Fibroblast of lung (primary cell): ENCODE measurements around the gene TSSC4. TPM values are rescaled to one million over a fixed set of nuclear protein-coding genes. Genes with fewer than 3 reads are reported as not detected.

ENCODE experiments used
- DNase-seq, 2 donors: peaks; one replicate each; pipeline versions ENCODE4 v3.0.0 to v3.0.0-alpha.2; 2010; ENCODE audit warnings: low read depth in 2 of 2
- H2AFZ ChIP-seq: 2 replicates; pipeline ENCODE4 v1.5.1; 2012; ENCODE audit warnings: low read length, control low read depth, inconsistent platforms
- H3K27ac ChIP-seq: 2 replicates; pipeline ENCODE4 v1.5.1; 2011; ENCODE audit warnings: low read length, control low read depth; ENCODE audit not compliant: insufficient read depth
- H3K27me3 ChIP-seq: 2 replicates; pipeline ENCODE4 v1.5.1; 2011; ENCODE audit warnings: mild to moderate bottlenecking, low read length; ENCODE audit not compliant: control insufficient read depth, insufficient read depth
- H3K36me3 ChIP-seq: 2 replicates; pipeline ENCODE4 v1.5.1; 2011; ENCODE audit warnings: low read length; ENCODE audit not compliant: control insufficient read depth, insufficient read depth
- H3K4me1 ChIP-seq: 2 replicates; pipeline ENCODE4 v1.5.1; 2011; ENCODE audit warnings: low read length; ENCODE audit not compliant: control insufficient read depth, insufficient read depth; ENCODE audit errors: extremely low read depth
- H3K4me2 ChIP-seq: 2 replicates; pipeline ENCODE4 v1.5.1; 2011; ENCODE audit warnings: low read length, control low read depth; ENCODE audit not compliant: insufficient read depth; ENCODE audit errors: extremely low read depth
- H3K4me3 ChIP-seq, 4 experiments: fragments of 200-600 bp in 1 of 4; sonication (generic) in 1 of 4; replicated peaks in 1 of 4; 2 replicates each; pipeline ENCODE4 v1.5.1; 2011 to 2016; ENCODE audit warnings: low read length in 4 of 4, low read depth in 3 of 4, mild to moderate bottlenecking in 3 of 4, control low read depth in 2 of 4, inconsistent platforms in 1 of 4, mixed read lengths in 1 of 4; ENCODE audit not compliant: insufficient read depth in 1 of 4; ENCODE audit errors: control extremely low read depth in 1 of 4
- H3K79me2 ChIP-seq: 2 replicates; pipeline ENCODE4 v1.5.1; 2012; ENCODE audit warnings: mild to moderate bottlenecking, low read length, inconsistent platforms; ENCODE audit not compliant: control insufficient read depth, insufficient read depth
- H3K9ac ChIP-seq: 2 replicates; pipeline ENCODE4 v1.5.1; 2011; ENCODE audit warnings: mild to moderate bottlenecking, low read length, control low read depth; ENCODE audit not compliant: insufficient read depth
- H3K9me3 ChIP-seq: 2 replicates; pipeline ENCODE4 v1.5.1; 2012; ENCODE audit warnings: low read depth, low read length; ENCODE audit not compliant: control insufficient read depth, insufficient read depth
- H4K20me1 ChIP-seq: 2 replicates; pipeline ENCODE4 v1.5.1; 2011; ENCODE audit warnings: low read length; ENCODE audit not compliant: control insufficient read depth, insufficient read depth; ENCODE audit errors: extremely low read depth
- EZH2 ChIP-seq: IDR thresholded peaks from 2 replicates; pipeline ENCODE4 v1.5.1; 2012; ENCODE audit warnings: low read length, control low read depth, mild to moderate bottlenecking; ENCODE audit errors: missing control alignments
- polyA plus RNA-seq, 2 donors: library from polyadenylated mRNA; depleted of rRNA in 1 of 2; stranded (reverse) in 1 of 2; unstranded in 1 of 2; fragments of >200 nt; gene quantifications; 2 replicates each; pipeline ENCODE4 v1.2.1, GENCODE V29; 2011 to 2012; ENCODE audit warnings: missing spikeins in 1 of 2
- total RNA-seq: library from RNA; depleted of rRNA; stranded (reverse); fragments of >200 nt; gene quantifications from 2 replicates; pipeline ENCODE4 v1.2.1, GENCODE V29; 2014
- TF ChIP-seq, protein P1 (sequence below), 2 donors: IDR thresholded peaks in 1 of 2; conservative IDR thresholded peaks in 1 of 2; 1 replicate in 1 of 2; 2 replicates in 1 of 2; pipeline ENCODE4 v1.5.1; 2011 to 2012; ENCODE audit warnings: low read length in 2 of 2, control low read depth in 1 of 2, inconsistent platforms in 1 of 2, low read depth in 1 of 2, mild to moderate bottlenecking in 1 of 2

TSSC4 gene
- total and polyA plus RNA-seq, 2 donors (not counting 1 experiment from before 2014, with no cell fraction given) = 8.8 to 48.7 TPM

DNA sequence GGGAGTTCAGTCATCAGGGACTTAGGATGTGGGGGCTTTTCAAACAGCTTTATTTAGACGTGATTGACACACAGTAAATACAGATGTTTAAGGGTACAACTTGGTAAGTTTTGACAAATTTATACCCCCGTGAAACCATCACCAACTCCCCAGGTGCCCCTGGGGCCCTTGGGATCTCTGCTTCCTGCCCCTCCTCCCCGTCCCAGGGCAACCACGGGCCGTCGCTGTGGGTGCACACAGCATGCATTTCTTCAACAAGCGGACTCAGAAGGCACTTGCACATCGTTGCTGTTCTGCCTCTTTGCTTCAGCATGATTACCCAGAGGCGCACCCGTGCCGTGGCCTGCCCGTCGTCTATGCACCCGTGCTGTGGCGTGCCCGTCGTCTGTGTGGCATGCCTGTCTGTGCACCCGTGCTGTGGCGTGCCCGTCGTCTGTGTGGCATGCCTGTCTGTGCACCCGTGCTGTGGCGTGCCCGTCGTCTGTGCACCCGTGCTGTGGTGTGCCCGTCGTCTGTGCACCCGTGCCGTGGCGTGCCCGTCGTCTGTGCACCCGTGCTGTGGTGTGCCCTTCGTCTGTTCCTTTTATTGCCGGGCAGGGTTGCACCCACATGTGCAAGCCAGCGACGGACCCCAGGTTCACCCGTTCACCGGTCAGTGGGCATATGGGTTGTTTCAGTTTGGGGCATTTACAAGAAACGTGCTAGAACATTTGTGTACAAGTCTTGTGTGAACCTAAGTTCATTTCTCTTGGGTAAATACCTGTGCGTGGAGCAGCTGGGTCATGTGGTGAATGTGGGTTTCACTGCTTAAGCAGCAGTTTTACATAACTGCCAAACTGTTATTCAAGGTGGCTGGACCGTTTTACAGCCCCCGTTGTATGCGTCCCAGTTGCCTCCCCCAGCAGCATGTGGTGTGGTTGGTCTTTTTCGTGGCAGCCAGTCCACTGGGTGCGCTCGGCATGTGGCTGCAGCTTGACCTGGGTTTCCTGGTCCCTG, 15.1 kb upstream of the TSSC4 start:
- DNase-seq = no peak
- H2AFZ ChIP-seq = no peak overlapping the region
- H3K4me1 ChIP-seq = peaks cover 73% of the 10 kb centered on the region
- H3K27me3 ChIP-seq = no peaks in the 10 kb centered on the region
- TF ChIP-seq EZH2 = no peak
- TF ChIP-seq, protein P1, sequence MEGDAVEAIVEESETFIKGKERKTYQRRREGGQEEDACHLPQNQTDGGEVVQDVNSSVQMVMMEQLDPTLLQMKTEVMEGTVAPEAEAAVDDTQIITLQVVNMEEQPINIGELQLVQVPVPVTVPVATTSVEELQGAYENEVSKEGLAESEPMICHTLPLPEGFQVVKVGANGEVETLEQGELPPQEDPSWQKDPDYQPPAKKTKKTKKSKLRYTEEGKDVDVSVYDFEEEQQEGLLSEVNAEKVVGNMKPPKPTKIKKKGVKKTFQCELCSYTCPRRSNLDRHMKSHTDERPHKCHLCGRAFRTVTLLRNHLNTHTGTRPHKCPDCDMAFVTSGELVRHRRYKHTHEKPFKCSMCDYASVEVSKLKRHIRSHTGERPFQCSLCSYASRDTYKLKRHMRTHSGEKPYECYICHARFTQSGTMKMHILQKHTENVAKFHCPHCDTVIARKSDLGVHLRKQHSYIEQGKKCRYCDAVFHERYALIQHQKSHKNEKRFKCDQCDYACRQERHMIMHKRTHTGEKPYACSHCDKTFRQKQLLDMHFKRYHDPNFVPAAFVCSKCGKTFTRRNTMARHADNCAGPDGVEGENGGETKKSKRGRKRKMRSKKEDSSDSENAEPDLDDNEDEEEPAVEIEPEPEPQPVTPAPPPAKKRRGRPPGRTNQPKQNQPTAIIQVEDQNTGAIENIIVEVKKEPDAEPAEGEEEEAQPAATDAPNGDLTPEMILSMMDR (conservative IDR thresholded peaks at IDR 0.05 in 1 of 2, IDR thresholded peaks at IDR 0.05 in 1 of 2; ENCODE audit: low read depth in 1 of 2, low read length in 2 of 2) = no peak
- H3K79me2 ChIP-seq = peaks cover 97% of the 10 kb centered on the region
- no peak overlapping the region for H3K9ac ChIP-seq
- peaks cover 5% of the 10 kb centered on the region for H4K20me1 ChIP-seq
- peak overlapping the region; percentile 33 for H3K4me2 ChIP-seq
- H3K36me3 ChIP-seq = peaks cover 23% of the 10 kb centered on the region
- H3K27ac ChIP-seq = no peak overlapping the region
- H3K9me3 ChIP-seq = no peaks in the 10 kb centered on the region
- no peak overlapping the region for H3K4me3 ChIP-seq

DNA sequence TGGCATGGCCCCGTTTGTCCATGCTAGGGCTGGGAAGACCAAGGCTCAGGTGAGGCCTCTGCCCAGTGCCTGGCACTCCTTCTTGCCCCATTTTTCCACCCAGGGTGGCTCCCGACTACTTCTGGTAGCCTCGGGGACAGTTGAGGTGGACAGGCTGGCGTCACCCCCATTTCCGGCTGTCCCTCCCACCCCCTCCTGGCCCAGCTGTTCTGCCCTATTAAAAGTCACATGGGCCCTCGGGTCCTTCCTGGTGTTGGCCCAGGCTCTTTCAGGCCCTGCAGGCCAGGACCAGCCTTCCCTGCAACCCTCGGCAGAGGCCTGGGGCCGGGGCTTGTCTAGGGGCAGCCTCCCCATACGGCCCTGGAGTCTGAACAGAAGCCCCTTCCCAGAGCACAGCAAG, 14.0 kb upstream of the TSSC4 start:
- peaks cover 24% of the 10 kb centered on the region for H3K36me3 ChIP-seq
- H2AFZ ChIP-seq = no peak overlapping the region
- no peaks in the 10 kb centered on the region for H4K20me1 ChIP-seq
- H3K4me3 ChIP-seq = no peak overlapping the region
- H3K9me3 ChIP-seq = no peaks in the 10 kb centered on the region
- H3K4me1 ChIP-seq = peaks cover 63% of the 10 kb centered on the region
- peak overlapping the region; percentile 52 for H3K9ac ChIP-seq
- no peaks in the 10 kb centered on the region for H3K27me3 ChIP-seq
- peak overlapping the region; percentile 82 for H3K27ac ChIP-seq
- TF ChIP-seq, protein P1 (conservative IDR thresholded peaks at IDR 0.05 in 1 of 2, IDR thresholded peaks at IDR 0.05 in 1 of 2; ENCODE audit: low read depth in 1 of 2, low read length in 2 of 2) = no peak
- TF ChIP-seq EZH2 = no peak
- no peak for DNase-seq
- H3K4me2 ChIP-seq = peak overlapping the region; percentile 64
- H3K79me2 ChIP-seq = peaks cover 95% of the 10 kb centered on the region

DNA sequence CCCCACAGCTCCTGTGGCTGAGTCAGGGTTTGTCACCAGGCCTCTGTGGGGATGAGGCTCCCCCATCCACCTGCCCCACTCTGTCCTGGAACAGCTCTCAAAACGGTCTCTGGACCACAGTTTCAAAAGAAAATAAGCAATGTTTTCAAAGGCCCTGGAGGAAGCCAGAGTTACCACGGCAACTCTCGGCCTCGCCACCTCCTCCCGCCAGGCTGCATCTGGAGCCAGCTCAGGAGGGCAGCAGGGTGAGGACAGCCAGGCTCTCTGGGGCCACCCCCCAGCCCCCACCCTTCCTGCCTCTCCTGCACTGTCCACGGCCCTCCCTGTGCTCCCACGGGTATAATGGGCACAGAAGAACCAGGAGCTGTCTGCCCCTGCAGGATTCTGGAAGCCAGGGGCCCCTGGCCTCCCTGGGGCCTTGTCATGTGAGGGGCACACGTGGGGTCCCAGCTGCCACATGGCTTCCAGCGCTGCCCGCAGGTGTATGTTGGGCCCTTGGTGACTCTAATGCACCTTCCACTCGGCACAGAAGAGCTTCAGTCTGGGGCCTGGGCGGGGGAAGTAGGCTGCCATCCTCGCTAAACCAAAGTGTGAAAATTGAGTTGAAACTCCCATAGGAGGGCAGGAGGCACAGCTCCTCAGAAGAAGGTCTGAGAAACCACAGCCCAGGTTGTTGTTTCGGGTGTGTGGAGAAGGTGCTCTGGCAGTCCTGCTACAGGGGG, 13.1 kb upstream of the TSSC4 start:
- Histone ChIP-seq H3K4me3 (peak overlapping the region in 1 of 4 experiments; percentile 10), H3K4me2 (peak overlapping the region; percentile 64), H3K36me3 (peaks cover 26% of the 10 kb centered on the region), H3K79me2 (peaks cover 95% of the 10 kb centered on the region), H3K27me3 (no peaks in the 10 kb centered on the region), H3K9ac (peak overlapping the region; percentile 52), H4K20me1 (no peaks in the 10 kb centered on the region), H3K4me1 (peaks cover 57% of the 10 kb centered on the region), H3K27ac (peak overlapping the region; percentile 82), H3K9me3 (no peaks in the 10 kb centered on the region), H2AFZ (no peak overlapping the region)
- TF ChIP-seq EZH2 = no peak
- TF ChIP-seq, protein P1 (conservative IDR thresholded peaks at IDR 0.05 in 1 of 2, IDR thresholded peaks at IDR 0.05 in 1 of 2; ENCODE audit: low read depth in 1 of 2, low read length in 2 of 2) = no peak
- peak; percentile 27 to 44 for DNase-seq
